Astrocyte (in vitro differentiated cells and primary cell): ENCODE data around the gene PRKG1. TPM values are rescaled to one million over a fixed set of nuclear protein-coding genes. Genes with fewer than 3 reads are reported as not detected.

Experiments
- DNase-seq: peaks from one replicate; pipeline ENCODE4 v3.0.0-alpha.2; 2010; ENCODE audit warnings: low read depth
- FAIRE-seq: peaks from 2 replicates; lab custom pipeline; 2011; peaks lifted over from hg19 to GRCh38; lab: Jason Lieb, UNC
- H2AFZ ChIP-seq: 2 replicates; pipeline ENCODE4 v1.6.0; 2012; ENCODE audit warnings: low read depth, low read length, inconsistent platforms
- H3K27ac ChIP-seq: 2 replicates; pipeline ENCODE4 v1.5.1; 2011; ENCODE audit warnings: low read depth, low read length, inconsistent platforms
- H3K27me3 ChIP-seq: 2 replicates; pipeline ENCODE4 v1.6.0; 2011; ENCODE audit warnings: low read length, inconsistent platforms; ENCODE audit not compliant: insufficient read depth
- H3K36me3 ChIP-seq: 2 replicates; pipeline ENCODE4 v1.5.1; 2011; ENCODE audit warnings: low read length, inconsistent platforms; ENCODE audit not compliant: insufficient read depth
- H3K4me1 ChIP-seq: 2 replicates; pipeline ENCODE4 v1.5.1; 2011; ENCODE audit warnings: low read length, inconsistent platforms; ENCODE audit not compliant: insufficient read depth
- H3K4me2 ChIP-seq: 2 replicates; pipeline ENCODE4 v1.6.0; 2012; ENCODE audit warnings: low read length, inconsistent platforms
- H3K4me3 ChIP-seq: 2 replicates; pipeline ENCODE4 v1.5.1; 2011; ENCODE audit warnings: low read depth, mild to moderate bottlenecking, low read length, inconsistent platforms; ENCODE audit not compliant: insufficient read depth
- H3K79me2 ChIP-seq: 2 replicates; pipeline ENCODE4 v1.6.0; 2012; ENCODE audit warnings: mild to moderate bottlenecking, low read length, inconsistent platforms; ENCODE audit not compliant: insufficient read depth
- H3K9ac ChIP-seq: 2 replicates; pipeline ENCODE4 v1.6.0; 2012; ENCODE audit warnings: mild to moderate bottlenecking, low read length, inconsistent platforms
- H3K9me3 ChIP-seq: 2 replicates; pipeline ENCODE4 v1.5.1; 2012; ENCODE audit warnings: low read depth, mild to moderate bottlenecking, low read length, inconsistent platforms; ENCODE audit not compliant: insufficient read depth
- H4K20me1 ChIP-seq: 2 replicates; pipeline ENCODE4 v1.6.0; 2012; ENCODE audit warnings: low read length, inconsistent platforms; ENCODE audit not compliant: insufficient read depth
- H3K27ac Mint-ChIP-seq: one replicate; pipeline ENCODE4 v1.8.0; 2021; ENCODE audit warnings: mild to moderate bottlenecking, mixed read lengths; ENCODE audit not compliant: unreplicated experiment
- H3K27me3 Mint-ChIP-seq: one replicate; pipeline ENCODE4 v1.8.0; 2021; ENCODE audit warnings: low read depth, mixed read lengths; ENCODE audit not compliant: unreplicated experiment
- H3K36me3 Mint-ChIP-seq: one replicate; pipeline ENCODE4 v1.8.0; 2021; ENCODE audit warnings: low read depth, mixed read lengths; ENCODE audit not compliant: unreplicated experiment
- H3K4me1 Mint-ChIP-seq: one replicate; pipeline ENCODE4 v1.8.0; 2021; ENCODE audit warnings: low read depth, mixed read lengths; ENCODE audit not compliant: unreplicated experiment
- H3K4me3 Mint-ChIP-seq: one replicate; pipeline ENCODE4 v1.8.0; 2021; ENCODE audit warnings: mild to moderate bottlenecking, moderate library complexity, mixed read lengths; ENCODE audit not compliant: unreplicated experiment
- H3K9me3 Mint-ChIP-seq: one replicate; pipeline ENCODE4 v1.8.0; 2021; ENCODE audit warnings: mild to moderate bottlenecking, mixed read lengths; ENCODE audit not compliant: unreplicated experiment
- CTCF ChIP-seq: IDR thresholded peaks from 2 replicates; pipeline ENCODE4 v1.5.1; 2011; ENCODE audit warnings: low read depth, mild to moderate bottlenecking, inconsistent platforms, low read length, moderate library complexity; ENCODE audit not compliant: insufficient read depth
- EZH2 ChIP-seq: IDR thresholded peaks from 2 replicates; pipeline ENCODE4 v1.6.1; 2012; ENCODE audit warnings: mild to moderate bottlenecking, low read length, inconsistent platforms; ENCODE audit not compliant: insufficient read depth
- total RNA-seq: library from RNA; stranded (reverse); gene quantifications from 2 replicates; pipeline ENCODE4 v1.2.1, GENCODE V29; 2021

Gene PRKG1
- total RNA-seq, 1 donor from 2014 or later: 3.1 TPM

DNA sequence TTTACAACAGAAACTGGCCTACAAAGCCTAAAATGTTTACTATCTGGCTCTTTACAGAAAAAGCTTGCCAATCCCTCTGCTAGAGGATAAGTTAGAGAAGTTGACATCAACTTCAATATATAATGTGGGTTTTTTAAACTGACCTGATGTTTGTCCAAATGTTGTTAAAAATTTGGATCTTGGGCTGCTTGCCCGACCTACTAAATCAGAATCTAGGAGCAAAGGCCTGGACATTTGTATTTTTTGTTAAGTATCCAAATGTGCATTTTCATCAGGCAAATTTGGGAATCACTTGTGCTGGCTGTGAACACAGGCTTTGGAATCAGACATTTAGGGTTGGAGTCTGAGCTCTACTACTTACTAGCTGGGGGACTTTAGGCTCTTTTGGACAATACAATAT, 877.8 kb downstream of the PRKG1 start:
- no peak overlapping the region for H3K9ac ChIP-seq
- H2AFZ ChIP-seq: no peak overlapping the region
- H3K79me2 ChIP-seq: no peaks in the 10 kb centered on the region
- H3K4me1 Mint-ChIP-seq: no peaks in the 10 kb centered on the region
- H3K27ac Mint-ChIP-seq: no peak overlapping the region
- H3K27ac ChIP-seq: no peak overlapping the region
- H3K27me3 Mint-ChIP-seq: no peaks in the 10 kb centered on the region
- no peak for FAIRE-seq
- H4K20me1 ChIP-seq: no peaks in the 10 kb centered on the region
- H3K4me2 ChIP-seq: no peak overlapping the region
- no peaks in the 10 kb centered on the region for H3K36me3 Mint-ChIP-seq
- H3K27me3 ChIP-seq: no peaks in the 10 kb centered on the region
- peaks cover 3% of the 10 kb centered on the region for H3K9me3 Mint-ChIP-seq
- no peak overlapping the region for H3K4me3 ChIP-seq
- TF ChIP-seq EZH2 (no peak), CTCF (no peak)
- no peaks in the 10 kb centered on the region for H3K4me1 ChIP-seq
- H3K36me3 ChIP-seq: no peaks in the 10 kb centered on the region
- no peaks in the 10 kb centered on the region for H3K9me3 ChIP-seq
- DNase-seq: no peak
- no peak overlapping the region for H3K4me3 Mint-ChIP-seq

- no peak overlapping the region for H3K9ac ChIP-seq
- H3K27ac Mint-ChIP-seq: no peak overlapping the region
- H3K4me3 ChIP-seq: no peak overlapping the region
- H3K4me1 ChIP-seq: no peaks in the 10 kb centered on the region
- H2AFZ ChIP-seq: no peak overlapping the region
- H3K27me3 Mint-ChIP-seq: no peaks in the 10 kb centered on the region
- no peaks in the 10 kb centered on the region for H3K79me2 ChIP-seq
- H3K36me3 ChIP-seq: no peaks in the 10 kb centered on the region
- FAIRE-seq (no peak), DNase-seq (no peak)
- H3K27me3 ChIP-seq: no peaks in the 10 kb centered on the region
- no peaks in the 10 kb centered on the region for H3K36me3 Mint-ChIP-seq
- H3K9me3 Mint-ChIP-seq: peaks cover 3% of the 10 kb centered on the region
- no peaks in the 10 kb centered on the region for H4K20me1 ChIP-seq
- no peaks in the 10 kb centered on the region for H3K4me1 Mint-ChIP-seq
- TF ChIP-seq EZH2 (no peak), CTCF (no peak)
- no peaks in the 10 kb centered on the region for H3K9me3 ChIP-seq
- no peak overlapping the region for H3K27ac ChIP-seq
- no peak overlapping the region for H3K4me2 ChIP-seq
- no peak overlapping the region for H3K4me3 Mint-ChIP-seq
Measured at GRCh38 chr10:51955696-51956095, 881.4 kb downstream of the PRKG1 start.

- H3K79me2 ChIP-seq: no peaks in the 10 kb centered on the region
- H3K4me3 ChIP-seq: no peak overlapping the region
- Mint-ChIP-seq H3K36me3 (no peaks in the 10 kb centered on the region), H3K4me3 (no peak overlapping the region), H3K27ac (no peak overlapping the region), H3K27me3 (peaks cover under 1% of the 10 kb centered on the region), H3K9me3 (no peaks in the 10 kb centered on the region), H3K4me1 (no peaks in the 10 kb centered on the region)
- H2AFZ ChIP-seq: no peak overlapping the region
- no peak overlapping the region for H3K27ac ChIP-seq
- H3K36me3 ChIP-seq: no peaks in the 10 kb centered on the region
- no peaks in the 10 kb centered on the region for H3K4me1 ChIP-seq
- H3K27me3 ChIP-seq: no peaks in the 10 kb centered on the region
- TF ChIP-seq EZH2 (no peak), CTCF (no peak)
- H3K4me2 ChIP-seq: no peak overlapping the region
- no peak overlapping the region for H3K9ac ChIP-seq
- no peaks in the 10 kb centered on the region for H3K9me3 ChIP-seq
- no peaks in the 10 kb centered on the region for H4K20me1 ChIP-seq
- FAIRE-seq: no peak
- DNase-seq: no peak
Measured at GRCh38 chr10:51956822-51957221, 882.5 kb downstream of the PRKG1 start.
